GM10266 (cell line): ENCODE measurements around the gene BACE2.

ENCODE experiments used
- DNase-seq: peaks from one replicate; pipeline ENCODE4 v3.0.0; 2012; ENCODE audit errors: extremely low spot score
- TF ChIP-seq, protein P1 (sequence below): IDR thresholded peaks from 2 replicates; pipeline ENCODE4 v1.5.1; 2012; ENCODE audit warnings: mild to moderate bottlenecking, low read depth; ENCODE audit not compliant: control insufficient read depth, insufficient read depth; ENCODE audit errors: missing control alignments

The BACE2 gene

DNA sequence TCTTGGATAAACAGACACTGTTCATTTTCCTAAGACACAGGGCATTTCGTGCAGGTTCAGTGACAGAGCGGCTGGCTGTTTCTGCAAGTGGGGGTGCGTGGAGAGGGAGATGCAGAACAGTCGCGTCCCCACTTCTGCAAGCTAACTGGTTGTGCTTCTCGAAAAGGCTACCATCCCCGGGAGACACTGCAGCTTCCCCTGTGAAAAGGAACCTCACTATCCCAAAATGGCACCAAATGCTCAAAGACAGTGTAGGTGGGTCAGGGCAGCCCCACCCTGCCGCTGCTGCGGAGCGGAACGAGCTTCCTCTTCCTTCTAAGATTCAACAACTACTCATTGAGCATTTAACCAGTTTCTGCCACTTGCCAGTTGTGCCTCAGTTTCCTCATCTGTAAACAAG, 19.2 kb upstream of the BACE2 start:
- TF ChIP-seq, protein P1, sequence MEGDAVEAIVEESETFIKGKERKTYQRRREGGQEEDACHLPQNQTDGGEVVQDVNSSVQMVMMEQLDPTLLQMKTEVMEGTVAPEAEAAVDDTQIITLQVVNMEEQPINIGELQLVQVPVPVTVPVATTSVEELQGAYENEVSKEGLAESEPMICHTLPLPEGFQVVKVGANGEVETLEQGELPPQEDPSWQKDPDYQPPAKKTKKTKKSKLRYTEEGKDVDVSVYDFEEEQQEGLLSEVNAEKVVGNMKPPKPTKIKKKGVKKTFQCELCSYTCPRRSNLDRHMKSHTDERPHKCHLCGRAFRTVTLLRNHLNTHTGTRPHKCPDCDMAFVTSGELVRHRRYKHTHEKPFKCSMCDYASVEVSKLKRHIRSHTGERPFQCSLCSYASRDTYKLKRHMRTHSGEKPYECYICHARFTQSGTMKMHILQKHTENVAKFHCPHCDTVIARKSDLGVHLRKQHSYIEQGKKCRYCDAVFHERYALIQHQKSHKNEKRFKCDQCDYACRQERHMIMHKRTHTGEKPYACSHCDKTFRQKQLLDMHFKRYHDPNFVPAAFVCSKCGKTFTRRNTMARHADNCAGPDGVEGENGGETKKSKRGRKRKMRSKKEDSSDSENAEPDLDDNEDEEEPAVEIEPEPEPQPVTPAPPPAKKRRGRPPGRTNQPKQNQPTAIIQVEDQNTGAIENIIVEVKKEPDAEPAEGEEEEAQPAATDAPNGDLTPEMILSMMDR, result no peak
- DNase-seq, result no peak

DNA sequence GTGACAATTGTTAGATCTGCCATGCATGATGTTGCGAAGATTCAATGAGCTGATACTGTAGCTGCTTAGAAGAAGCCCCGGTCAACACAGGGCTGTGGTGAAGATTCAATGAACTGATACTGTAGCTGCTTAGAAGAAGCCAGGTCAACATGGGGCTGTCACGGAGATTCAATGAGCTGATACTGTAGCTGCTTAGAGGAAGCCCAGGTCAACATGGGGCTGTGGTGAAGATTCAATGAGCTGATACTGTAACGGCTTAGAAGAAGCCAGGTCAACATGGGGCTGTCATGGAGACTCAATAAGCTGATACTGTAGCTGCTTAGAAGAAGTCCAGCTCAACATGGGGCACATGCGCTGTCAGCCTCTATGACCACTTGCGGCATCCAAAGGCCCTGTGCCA, 18.8 kb upstream of the BACE2 start:
- TF ChIP-seq, protein P1, result no peak
- no peak for DNase-seq

DNA sequence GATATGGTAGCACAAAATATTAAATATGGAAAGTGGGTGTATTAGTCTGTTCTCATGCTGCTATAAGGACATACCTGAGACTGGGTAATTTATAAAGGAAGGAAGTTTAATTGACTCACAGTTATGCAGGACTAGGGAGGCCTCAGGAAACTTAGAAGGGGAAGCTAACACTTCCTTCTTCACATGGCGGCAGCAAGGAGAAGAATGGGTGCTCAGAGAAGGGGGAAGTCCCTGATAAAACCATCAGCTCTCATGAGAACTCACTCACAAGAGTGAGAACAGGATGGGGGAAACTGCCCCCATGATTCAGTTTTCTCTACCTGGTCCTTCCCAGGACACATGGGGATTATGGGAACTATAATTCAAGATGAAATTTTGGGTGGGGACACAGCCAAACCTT, 15.8 kb upstream of the BACE2 start:
- TF ChIP-seq, protein P1, result no peak

DNA sequence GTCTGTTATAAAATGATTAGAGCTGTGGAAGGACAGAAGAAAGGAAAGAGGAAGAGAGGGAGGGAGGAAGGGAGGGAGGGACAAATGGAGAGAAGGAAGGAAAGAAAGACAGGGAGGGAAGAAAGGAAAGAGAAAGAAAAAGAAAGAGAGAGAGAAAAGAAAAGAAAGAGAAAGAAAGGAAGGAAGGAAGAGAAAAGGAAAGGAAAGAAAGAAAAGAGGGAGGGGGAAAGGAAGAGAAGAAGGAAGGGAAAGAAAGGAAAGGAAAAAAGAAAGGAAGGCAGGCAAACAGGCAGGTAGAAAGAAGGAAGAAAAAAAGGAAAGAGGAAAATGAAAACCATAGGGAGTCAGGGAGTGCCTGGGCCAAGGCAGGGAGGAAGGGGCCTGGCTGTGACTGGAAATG, 14.5 kb upstream of the BACE2 start:
- TF ChIP-seq, protein P1, result no peak
- DNase-seq, result no peak

More for the DNA sequence above, 15.8 kb upstream of the BACE2 start:
- no peak for DNase-seq

DNA sequence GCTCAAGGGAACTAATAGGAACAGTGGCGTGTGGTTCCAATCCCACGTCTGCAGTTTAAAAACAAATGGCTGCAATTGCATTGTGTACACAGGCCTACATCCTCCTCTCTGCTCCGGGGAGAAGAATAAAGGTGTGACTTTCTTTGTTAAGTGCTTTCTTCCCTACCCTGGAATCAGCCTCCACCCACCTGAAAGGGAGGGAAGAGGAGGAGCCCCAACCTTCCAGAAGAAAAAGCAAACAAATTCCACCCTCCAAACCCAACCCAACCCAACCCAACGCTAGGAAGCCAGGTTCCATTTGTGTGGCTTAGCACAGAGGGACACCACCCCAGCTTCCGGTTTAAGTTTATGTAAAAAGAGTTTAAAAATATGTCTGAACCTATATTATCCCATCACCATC, 11.8 kb upstream of the BACE2 start:
- TF ChIP-seq, protein P1, result no peak

DNA sequence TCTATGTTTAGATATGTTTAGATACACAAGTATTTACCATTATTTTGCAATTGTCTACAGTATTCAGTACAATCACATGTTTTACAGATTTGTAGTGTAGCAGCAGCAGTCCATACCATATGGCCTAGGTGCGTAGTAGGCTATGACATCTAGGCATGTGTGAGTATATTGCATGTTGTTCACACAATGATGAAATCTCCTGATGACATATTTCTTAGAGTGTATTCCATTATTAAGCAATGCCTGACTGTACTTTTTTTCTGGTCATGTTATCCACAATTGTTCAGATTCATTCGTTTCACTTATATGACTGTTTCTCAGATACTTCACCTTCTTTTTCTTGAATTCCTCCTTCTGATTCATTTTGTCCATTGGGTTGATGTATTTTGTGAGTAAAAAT, 9.9 kb upstream of the BACE2 start:
- no peak for DNase-seq
- TF ChIP-seq, protein P1, result no peak

More for the DNA sequence above, 11.8 kb upstream of the BACE2 start:
- DNase-seq, result no peak

DNA sequence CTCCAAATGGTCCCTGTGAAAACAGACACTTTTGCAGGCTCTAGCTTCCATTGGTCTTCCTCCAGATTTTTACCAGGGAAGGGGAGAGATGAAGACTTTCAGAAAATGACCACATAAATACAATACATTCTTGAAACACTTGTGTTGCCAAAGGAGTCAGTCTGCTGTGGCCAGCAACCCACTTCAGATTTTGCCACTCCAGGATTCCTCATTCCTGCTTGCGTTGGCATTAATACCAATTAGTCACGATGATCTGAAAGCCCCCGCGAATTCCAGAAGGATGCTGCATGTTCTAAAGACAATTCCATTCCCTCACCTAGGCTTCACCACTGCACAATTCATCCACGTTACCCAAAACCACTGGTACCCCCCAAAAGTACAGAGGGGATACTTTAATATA, 7.9 kb upstream of the BACE2 start:
- TF ChIP-seq, protein P1, result no peak

More for the DNA sequence above, 7.9 kb upstream of the BACE2 start:
- DNase-seq, result no peak
